GM13977 (cell line): Measurements from ENCODE around the gene FLRT2.

Source experiments
- DNase-seq: peaks from one replicate; pipeline ENCODE4 v3.0.0; 2012; ENCODE audit warnings: low spot score
- in situ Hi-C: fragments of 300-500 bp; cut with MboI; formaldehyde crosslinking; loops from one replicate; pipeline ENCODE4 v1.12.0; 2022; ENCODE audit warnings: low sequenced_read_pairs, low pct_unique_long_range_greater_than_20kb, mixed read lengths, inconsistent platforms; ENCODE audit not compliant: unreplicated experiment
- TF ChIP-seq, protein P1 (sequence below): IDR thresholded peaks from 2 replicates; pipeline ENCODE4 v1.5.1; 2012; ENCODE audit warnings: mild to moderate bottlenecking, control low read depth; ENCODE audit not compliant: insufficient read depth; ENCODE audit errors: extremely low read depth, missing control alignments

The FLRT2 gene

DNA sequence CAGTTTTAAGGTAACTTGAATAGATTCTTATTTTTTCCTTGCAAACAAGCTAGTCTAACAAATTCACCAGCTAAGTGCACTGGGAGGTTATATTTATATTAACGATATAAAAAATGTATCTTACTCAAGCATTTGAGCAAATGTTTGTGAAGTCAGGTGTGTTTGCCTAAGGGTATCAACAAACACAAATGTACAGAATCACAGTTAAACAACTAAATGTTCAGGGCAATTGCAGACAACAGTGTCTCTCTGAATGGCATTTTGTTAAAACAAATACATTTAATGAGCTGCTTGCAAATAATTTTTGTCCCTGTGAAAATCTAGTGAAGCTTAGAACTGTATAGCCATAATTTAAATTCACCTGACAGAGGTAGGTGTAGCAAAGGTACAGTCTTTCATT is 28.2 kb upstream of the FLRT2 start:
- in situ Hi-C loops: no loop called here
- no peak for DNase-seq
- TF ChIP-seq, protein P1, sequence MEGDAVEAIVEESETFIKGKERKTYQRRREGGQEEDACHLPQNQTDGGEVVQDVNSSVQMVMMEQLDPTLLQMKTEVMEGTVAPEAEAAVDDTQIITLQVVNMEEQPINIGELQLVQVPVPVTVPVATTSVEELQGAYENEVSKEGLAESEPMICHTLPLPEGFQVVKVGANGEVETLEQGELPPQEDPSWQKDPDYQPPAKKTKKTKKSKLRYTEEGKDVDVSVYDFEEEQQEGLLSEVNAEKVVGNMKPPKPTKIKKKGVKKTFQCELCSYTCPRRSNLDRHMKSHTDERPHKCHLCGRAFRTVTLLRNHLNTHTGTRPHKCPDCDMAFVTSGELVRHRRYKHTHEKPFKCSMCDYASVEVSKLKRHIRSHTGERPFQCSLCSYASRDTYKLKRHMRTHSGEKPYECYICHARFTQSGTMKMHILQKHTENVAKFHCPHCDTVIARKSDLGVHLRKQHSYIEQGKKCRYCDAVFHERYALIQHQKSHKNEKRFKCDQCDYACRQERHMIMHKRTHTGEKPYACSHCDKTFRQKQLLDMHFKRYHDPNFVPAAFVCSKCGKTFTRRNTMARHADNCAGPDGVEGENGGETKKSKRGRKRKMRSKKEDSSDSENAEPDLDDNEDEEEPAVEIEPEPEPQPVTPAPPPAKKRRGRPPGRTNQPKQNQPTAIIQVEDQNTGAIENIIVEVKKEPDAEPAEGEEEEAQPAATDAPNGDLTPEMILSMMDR: no peak

DNA sequence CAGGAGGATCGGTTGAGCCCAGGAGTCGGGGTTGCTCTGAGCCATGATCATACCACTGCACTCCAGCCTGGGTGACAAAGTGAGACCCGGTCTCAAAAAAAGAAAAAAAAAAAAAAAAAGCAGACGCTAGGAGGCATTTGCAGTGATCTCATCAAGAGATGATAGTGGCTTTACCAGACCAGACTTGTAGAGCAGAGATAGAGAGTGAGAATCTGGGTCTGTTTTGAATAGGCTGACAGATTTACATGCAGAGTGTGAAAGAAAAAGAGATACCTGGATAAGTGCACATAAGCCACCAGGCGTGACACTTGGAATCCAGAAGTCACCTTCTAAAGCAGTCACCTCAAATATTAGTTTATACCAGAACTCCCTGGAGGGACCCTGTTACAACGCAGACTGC is 21.1 kb upstream of the FLRT2 start:
- DNase-seq: no peak
- TF ChIP-seq, protein P1: no peak
- in situ Hi-C loops: no loop called here

DNA sequence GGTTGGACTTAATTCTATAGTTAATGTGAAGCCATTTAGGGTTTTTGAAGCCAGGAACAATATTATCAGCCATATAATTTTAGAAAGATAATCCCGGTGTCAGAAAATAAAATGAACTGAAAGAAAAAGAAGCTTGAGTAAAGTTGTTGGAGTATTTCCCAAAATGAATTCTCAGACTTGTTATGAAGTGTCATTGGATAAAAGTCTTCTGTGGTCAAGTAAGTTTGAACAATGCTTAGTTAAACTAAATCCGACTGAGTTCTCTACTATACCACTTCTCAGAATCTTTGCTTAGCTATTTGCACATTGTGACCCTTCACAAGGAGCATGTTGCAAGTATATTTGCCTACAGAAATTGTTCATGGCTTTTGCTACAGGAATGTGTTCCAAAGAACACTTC is 17.5 kb upstream of the FLRT2 start:
- TF ChIP-seq, protein P1: no peak
- in situ Hi-C loops: no loop called here
- no peak for DNase-seq

DNA sequence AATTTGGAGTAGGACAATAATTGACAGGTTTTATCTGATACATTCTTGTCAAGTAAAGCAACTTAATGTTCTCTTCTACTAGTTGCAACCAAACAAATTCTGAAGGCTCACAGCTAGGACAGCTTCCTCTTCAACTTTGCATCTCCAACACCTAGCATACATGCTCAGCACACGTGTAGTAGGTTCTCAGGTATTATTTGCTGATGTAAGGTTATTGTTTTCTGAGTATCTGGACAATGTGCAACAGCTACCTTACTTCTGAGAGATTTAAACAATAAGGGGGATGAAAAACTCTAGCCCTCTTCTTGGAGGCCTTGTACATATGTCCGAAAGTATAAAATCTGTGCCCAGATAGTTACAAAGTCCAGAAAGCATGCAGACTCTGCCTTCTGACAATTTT is 15.5 kb upstream of the FLRT2 start:
- TF ChIP-seq, protein P1: no peak
- in situ Hi-C loops: no loop called here
- DNase-seq: no peak

DNA sequence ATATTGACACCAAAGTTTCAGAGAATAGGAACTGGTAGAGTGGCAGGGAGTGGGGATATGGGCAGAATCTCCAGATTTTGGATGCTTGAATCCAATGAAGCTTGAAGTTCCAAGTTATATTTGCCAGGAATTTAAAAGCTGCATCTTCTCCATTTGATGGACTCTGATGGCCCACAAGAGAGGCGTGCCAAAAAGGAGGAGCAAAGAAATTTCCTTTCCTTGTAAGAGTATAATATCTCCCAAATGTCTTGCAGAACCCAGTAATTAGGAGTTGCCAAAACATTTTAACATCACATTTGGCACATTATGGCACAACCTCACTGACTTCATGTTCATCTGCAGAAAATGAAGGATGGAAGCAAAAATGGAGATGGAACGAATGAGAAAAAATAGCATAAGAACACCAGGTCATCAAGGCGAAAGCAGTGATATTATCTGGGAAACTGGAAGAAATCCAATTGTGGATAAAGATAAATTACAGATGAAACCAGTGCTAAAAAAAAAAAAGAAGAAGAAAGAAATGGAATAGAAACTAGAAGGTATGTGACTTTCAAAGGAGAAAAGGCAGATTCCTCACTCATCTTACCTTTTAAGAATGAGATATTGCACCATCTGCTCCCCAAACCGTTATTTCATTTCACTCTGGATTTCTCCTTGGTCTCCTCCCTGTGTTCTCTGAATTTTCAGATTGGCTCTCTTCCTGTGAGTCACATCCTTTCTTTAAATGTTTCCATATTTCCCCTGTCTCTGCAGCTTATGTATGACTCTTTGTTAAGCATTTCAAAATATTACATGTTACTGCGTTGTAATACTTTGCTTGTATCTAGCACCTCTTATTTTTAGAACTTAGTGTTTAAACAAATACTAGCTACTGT is 13.5 kb upstream of the FLRT2 start:
- DNase-seq: no peak
- TF ChIP-seq, protein P1: no peak
- in situ Hi-C loops: no loop called here

DNA sequence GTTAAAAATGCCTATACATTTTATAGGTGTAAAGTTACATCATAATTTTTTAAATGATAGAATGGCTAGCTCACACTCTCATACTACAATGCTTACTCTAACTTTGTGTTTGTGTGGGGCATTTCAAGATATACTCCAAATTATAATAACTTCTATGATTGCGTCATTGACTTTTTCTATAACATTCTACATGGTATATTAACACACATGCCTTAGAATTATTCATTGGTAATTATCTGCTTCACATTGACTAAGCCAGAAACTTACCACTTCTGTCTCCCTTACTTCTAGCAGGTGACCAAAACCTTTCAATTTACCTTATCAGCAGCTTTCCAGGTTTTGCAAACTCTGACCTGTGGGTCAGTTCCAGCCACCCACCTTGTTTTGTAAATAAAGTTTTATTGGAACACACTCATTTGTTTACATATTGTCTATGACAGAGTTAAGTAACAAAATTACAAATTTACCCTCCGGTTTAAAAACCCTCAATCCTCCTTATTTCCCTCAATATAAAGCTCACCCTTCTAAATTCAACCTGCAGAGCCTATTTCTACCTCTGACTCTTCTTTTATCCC is 12.7 kb upstream of the FLRT2 start:
- in situ Hi-C loops: no loop called here
- TF ChIP-seq, protein P1: no peak
- no peak for DNase-seq
